SJSA1 (cell line): ENCODE results near the gene ZNF385D. TPM values are rescaled to one million over a fixed set of nuclear protein-coding genes. Genes with fewer than 3 reads are reported as not detected.

ENCODE experiments used
- DNase-seq, 2 experiments: peaks; one replicate each; pipeline ENCODE4 v3.0.0-alpha.2; 2015 to 2020; ENCODE audit warnings: low spot score in 2 of 2, low read depth in 1 of 2
- H3K27ac ChIP-seq: fragments of 250-450 bp; sonication (Bioruptor Pico); 2 replicates; pipeline ENCODE4 v1.5.1; 2020; ENCODE audit warnings: mild to moderate bottlenecking, moderate library complexity
- H3K27me3 ChIP-seq: fragments of 250-450 bp; sonication (Bioruptor Pico); replicated peaks from 2 replicates; pipeline ENCODE4 v1.5.1; 2020; ENCODE audit warnings: mild to moderate bottlenecking, moderate library complexity
- H3K36me3 ChIP-seq: fragments of 250-450 bp; sonication (Bioruptor Pico); 2 replicates; pipeline ENCODE4 v1.5.1; 2020; ENCODE audit warnings: mild to moderate bottlenecking
- H3K4me1 ChIP-seq: fragments of 250-450 bp; sonication (Bioruptor Pico); replicated peaks from 2 replicates; pipeline ENCODE4 v1.6.1; 2021; ENCODE audit warnings: mild to moderate bottlenecking
- H3K4me3 ChIP-seq: fragments of 250-450 bp; sonication (Bioruptor Pico); 2 replicates; pipeline ENCODE4 v1.5.1; 2020; ENCODE audit warnings: mild to moderate bottlenecking
- H3K9me3 ChIP-seq: fragments of 250-450 bp; sonication (Bioruptor Pico); replicated peaks from 2 replicates; pipeline ENCODE4 v1.5.1; 2020; ENCODE audit warnings: mild to moderate bottlenecking
- total RNA-seq: library from RNA; depleted of rRNA; stranded (reverse); fragments of >200 nt; shearing (Covaris generic); gene quantifications from 2 replicates; pipeline ENCODE4 v1.2.3, GENCODE V29; 2014

Gene ZNF385D
- total RNA-seq, 1 experiment from 2014 or later: not detected

- no peak overlapping the region for H3K27ac ChIP-seq
- DNase-seq: no peak
- no peaks in the 10 kb centered on the region for H3K9me3 ChIP-seq
- H3K27me3 ChIP-seq: no peaks in the 10 kb centered on the region
- H3K4me3 ChIP-seq: no peak overlapping the region
- H3K4me1 ChIP-seq: no peaks in the 10 kb centered on the region
- no peaks in the 10 kb centered on the region for H3K36me3 ChIP-seq
These were observed 106.7 kb downstream of the ZNF385D start for GRCh38 chr3:21644268-21644667.

- H3K9me3 ChIP-seq: no peaks in the 10 kb centered on the region
- DNase-seq: no peak
- H3K27me3 ChIP-seq: no peaks in the 10 kb centered on the region
- no peak overlapping the region for H3K27ac ChIP-seq
- no peaks in the 10 kb centered on the region for H3K4me1 ChIP-seq
- no peaks in the 10 kb centered on the region for H3K36me3 ChIP-seq
- H3K4me3 ChIP-seq: no peak overlapping the region
These were observed 107.3 kb downstream of the ZNF385D start for GRCh38 chr3:21643752-21644151.

GRCh38 chr3:21642433-21642832 is 108.6 kb downstream of the ZNF385D start:
- no peaks in the 10 kb centered on the region for H3K27me3 ChIP-seq
- H3K4me3 ChIP-seq: no peak overlapping the region
- H3K27ac ChIP-seq: no peak overlapping the region
- no peaks in the 10 kb centered on the region for H3K36me3 ChIP-seq
- no peak for DNase-seq
- H3K4me1 ChIP-seq: no peaks in the 10 kb centered on the region
- no peaks in the 10 kb centered on the region for H3K9me3 ChIP-seq

DNA sequence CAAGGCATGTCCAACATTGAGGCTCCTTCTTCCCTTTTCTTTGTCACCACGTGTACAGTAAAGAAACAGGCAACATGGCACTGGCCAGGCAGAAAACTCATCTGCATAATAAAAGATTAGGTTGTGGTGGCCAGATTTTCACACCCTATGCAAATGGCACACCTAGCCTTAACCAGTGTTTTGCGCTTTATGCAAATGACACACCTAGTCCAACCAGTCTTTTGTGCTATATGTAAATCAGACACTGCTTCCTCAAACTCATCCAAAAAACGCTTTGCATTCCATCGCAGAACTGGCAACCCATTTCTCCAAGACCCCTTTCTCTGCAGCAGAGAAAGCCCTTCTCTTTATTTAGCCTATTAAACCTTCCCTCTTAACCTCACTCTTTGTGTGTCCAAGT is 109.1 kb downstream of the ZNF385D start:
- H3K4me1 ChIP-seq: no peaks in the 10 kb centered on the region
- no peaks in the 10 kb centered on the region for H3K27me3 ChIP-seq
- H3K4me3 ChIP-seq: no peak overlapping the region
- no peak overlapping the region for H3K27ac ChIP-seq
- no peak for DNase-seq
- H3K9me3 ChIP-seq: no peaks in the 10 kb centered on the region
- H3K36me3 ChIP-seq: no peaks in the 10 kb centered on the region

DNA sequence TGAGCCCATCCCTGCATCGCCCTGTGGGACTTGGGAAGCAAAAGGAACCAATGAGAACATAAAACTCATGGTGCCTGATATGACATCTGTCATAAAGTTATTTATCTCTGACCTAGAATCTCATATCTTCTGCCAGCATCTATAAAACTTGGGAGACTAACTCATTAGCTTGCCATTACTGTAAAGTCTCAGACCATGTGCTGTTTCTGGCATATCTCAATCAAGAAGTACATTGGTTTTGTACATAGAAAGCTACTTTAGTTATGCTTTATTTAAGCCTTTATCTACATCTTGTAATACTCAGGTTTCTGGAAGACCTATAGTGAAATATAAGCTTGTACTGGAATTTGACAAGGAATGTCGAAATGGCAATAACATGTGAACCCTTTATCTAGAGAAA is 112.5 kb downstream of the ZNF385D start:
- Histone ChIP-seq H3K27me3 (no peaks in the 10 kb centered on the region), H3K4me1 (no peaks in the 10 kb centered on the region), H3K36me3 (no peaks in the 10 kb centered on the region), H3K4me3 (no peak overlapping the region), H3K9me3 (0 out of 2 replicates have a peak, but pooled peaks cover 3% of the 10 kb centered on the region), H3K27ac (no peak overlapping the region)
- DNase-seq: no peak

GRCh38 chr3:21634112-21634511 is 116.9 kb downstream of the ZNF385D start:
- no peak for DNase-seq
- Histone ChIP-seq H3K27ac (no peak overlapping the region), H3K27me3 (no peaks in the 10 kb centered on the region), H3K4me1 (no peaks in the 10 kb centered on the region), H3K9me3 (0 out of 2 replicates have a peak, but pooled peaks cover 3% of the 10 kb centered on the region), H3K36me3 (no peaks in the 10 kb centered on the region), H3K4me3 (no peak overlapping the region)

DNA sequence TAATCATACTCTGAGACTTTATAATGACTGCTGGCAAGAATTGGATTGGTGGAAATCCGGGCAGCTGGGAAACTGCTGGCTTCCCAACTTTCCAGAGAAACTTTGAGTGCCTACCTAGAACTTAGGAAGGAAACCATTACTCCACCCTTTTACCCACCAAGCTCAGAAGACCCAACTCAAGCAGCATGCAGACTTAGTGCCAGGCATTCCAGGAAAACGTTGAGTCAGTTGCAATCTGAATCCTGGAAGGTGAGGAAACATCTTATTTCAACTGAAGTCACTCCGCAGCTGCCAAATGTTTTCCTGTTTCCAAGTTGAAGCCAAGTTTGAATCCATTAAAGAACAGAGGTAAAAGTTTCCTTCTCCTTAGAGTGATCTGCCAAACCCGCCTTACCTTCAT is 126.5 kb downstream of the ZNF385D start:
- H3K27me3 ChIP-seq: no peaks in the 10 kb centered on the region
- H3K9me3 ChIP-seq: no peaks in the 10 kb centered on the region
- H3K4me1 ChIP-seq: no peaks in the 10 kb centered on the region
- H3K36me3 ChIP-seq: no peaks in the 10 kb centered on the region
- DNase-seq: no peak
- no peak overlapping the region for H3K4me3 ChIP-seq
- no peak overlapping the region for H3K27ac ChIP-seq

DNA sequence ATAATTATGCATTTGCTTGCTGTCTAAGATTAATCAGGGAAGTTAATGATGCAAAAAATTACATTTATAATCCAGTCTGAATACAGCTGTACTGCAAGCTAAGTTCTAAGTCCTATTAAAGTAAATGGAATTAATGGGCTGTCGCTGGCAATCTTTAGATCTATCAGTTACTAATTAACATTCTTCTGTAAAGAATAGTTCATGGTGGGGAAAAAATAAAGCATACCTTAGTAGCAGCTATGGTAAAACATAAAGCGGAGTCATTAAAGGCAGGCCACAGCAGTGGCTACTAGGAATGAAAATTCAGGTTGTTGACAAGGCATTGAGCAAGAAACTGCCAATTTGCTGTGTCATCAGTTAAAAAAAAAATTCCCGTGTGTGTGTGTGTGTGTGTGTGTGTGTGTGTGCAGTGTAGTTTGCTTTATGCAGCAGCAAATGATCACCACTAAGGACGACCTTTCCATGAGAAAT is 129.8 kb downstream of the ZNF385D start:
- Histone ChIP-seq H3K27ac (no peak overlapping the region), H3K4me1 (no peaks in the 10 kb centered on the region), H3K4me3 (no peak overlapping the region), H3K9me3 (no peaks in the 10 kb centered on the region), H3K36me3 (no peaks in the 10 kb centered on the region), H3K27me3 (no peaks in the 10 kb centered on the region)
- DNase-seq: no peak

DNA sequence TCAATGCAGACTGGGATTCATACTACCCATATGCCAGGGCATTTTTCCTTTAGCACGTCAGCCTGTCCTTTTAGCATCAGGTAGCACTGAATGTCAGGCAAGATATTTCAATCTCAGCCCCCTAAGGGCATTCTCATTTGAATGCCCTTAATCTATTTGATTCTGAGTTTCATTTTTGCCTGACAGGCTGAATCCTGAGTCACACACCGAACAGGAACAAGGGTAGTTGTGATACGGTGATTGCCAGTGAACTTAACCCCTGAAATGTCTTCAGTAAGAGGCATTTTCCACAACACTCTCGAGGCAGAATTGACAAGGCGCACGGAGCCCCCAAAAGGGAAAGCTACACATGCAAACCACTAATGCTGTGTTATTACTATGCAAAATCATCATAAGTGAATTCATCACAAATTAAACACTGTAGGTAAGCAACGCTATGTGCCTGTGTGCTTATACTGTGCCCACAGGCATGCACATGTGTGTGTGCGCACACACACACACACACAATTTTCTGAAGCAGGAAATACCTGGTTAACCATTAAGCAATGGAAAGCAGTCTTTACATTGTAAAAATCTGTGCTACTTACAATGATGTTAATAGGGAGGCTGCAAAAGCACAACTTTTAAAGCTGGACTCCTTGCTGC is 130.4 kb downstream of the ZNF385D start:
- H3K27ac ChIP-seq: no peak overlapping the region
- H3K36me3 ChIP-seq: no peaks in the 10 kb centered on the region
- H3K9me3 ChIP-seq: no peaks in the 10 kb centered on the region
- H3K27me3 ChIP-seq: no peaks in the 10 kb centered on the region
- H3K4me3 ChIP-seq: no peak overlapping the region
- H3K4me1 ChIP-seq: no peaks in the 10 kb centered on the region
- no peak for DNase-seq

- no peak for DNase-seq
- Histone ChIP-seq H3K4me3 (no peak overlapping the region), H3K27ac (no peak overlapping the region), H3K9me3 (no peaks in the 10 kb centered on the region), H3K4me1 (no peaks in the 10 kb centered on the region), H3K27me3 (no peaks in the 10 kb centered on the region), H3K36me3 (no peaks in the 10 kb centered on the region)
These were observed 132.3 kb downstream of the ZNF385D start for GRCh38 chr3:21618695-21619094.

DNA sequence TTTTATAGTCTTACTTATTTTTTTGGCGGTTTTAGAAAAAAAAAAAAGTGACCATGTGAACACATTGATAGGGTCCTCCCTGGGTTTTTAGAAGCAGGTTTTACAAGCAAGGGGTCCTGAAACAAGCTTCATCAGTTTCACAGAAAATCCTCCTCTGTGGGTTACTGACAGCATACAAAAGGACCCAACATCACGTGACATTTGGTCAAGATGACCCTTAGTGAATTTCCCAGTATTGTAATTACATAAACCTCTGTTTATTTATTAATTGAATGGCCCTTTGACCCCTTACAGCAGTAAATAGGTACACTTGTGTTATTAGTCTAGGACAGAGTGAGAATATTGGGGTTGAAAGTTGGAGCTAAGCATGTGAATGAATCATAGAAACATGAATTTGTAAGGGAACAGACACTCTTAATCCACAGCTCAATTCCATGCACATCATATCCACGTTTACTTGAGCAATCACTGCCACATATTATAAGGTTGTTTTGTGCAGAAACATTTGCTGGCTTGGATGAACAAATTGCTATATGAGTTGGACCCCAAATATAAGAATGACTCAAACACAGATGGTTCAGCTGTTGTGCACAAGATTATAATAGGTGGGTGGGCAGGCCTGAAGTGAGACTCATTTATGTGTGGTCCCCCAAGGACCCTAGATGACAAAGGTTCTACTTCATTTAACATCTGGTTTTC is 137.5 kb downstream of the ZNF385D start:
- H3K27ac ChIP-seq: no peak overlapping the region
- no peaks in the 10 kb centered on the region for H3K27me3 ChIP-seq
- no peaks in the 10 kb centered on the region for H3K4me1 ChIP-seq
- H3K4me3 ChIP-seq: no peak overlapping the region
- no peak for DNase-seq
- no peaks in the 10 kb centered on the region for H3K36me3 ChIP-seq
- H3K9me3 ChIP-seq: no peaks in the 10 kb centered on the region

DNA sequence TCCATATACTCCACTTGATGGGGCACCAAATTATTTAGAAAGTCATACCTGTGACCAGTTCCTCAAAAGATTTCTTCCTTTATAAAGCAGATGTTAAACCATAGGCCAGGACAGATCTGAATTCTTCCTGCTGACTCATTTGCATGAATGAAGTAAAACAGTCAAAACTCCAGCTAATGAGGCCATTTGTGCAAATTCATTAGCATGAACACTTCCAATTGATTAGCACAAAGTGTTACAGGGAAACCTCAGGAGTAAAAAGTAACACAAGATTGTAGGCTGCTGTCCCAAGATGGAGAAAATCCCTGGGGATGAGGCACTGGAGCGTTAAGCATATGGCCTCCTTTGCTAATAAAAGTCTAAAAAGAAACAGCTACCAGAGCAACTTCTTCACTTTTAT is 149.8 kb downstream of the ZNF385D start:
- Histone ChIP-seq H3K27ac (no peak overlapping the region), H3K36me3 (no peaks in the 10 kb centered on the region), H3K4me1 (no peaks in the 10 kb centered on the region), H3K9me3 (no peaks in the 10 kb centered on the region), H3K4me3 (no peak overlapping the region), H3K27me3 (no peaks in the 10 kb centered on the region)
- no peak for DNase-seq

GRCh38 chr3:21599890-21600289 is 151.1 kb downstream of the ZNF385D start:
- Histone ChIP-seq H3K9me3 (no peaks in the 10 kb centered on the region), H3K4me3 (no peak overlapping the region), H3K4me1 (no peaks in the 10 kb centered on the region), H3K27ac (no peak overlapping the region), H3K36me3 (no peaks in the 10 kb centered on the region), H3K27me3 (no peaks in the 10 kb centered on the region)
- DNase-seq: no peak

GRCh38 chr3:21592828-21593227 is 158.2 kb downstream of the ZNF385D start:
- Histone ChIP-seq H3K9me3 (no peaks in the 10 kb centered on the region), H3K4me3 (no peak overlapping the region), H3K4me1 (no peaks in the 10 kb centered on the region), H3K36me3 (no peaks in the 10 kb centered on the region), H3K27me3 (no peaks in the 10 kb centered on the region), H3K27ac (no peak overlapping the region)
- no peak for DNase-seq
